Right lobe of liver (tissue), 4 donors: ENCODE data around the gene PTPA.

Source experiments
- POLR2A ChIP-seq: fragments of 450-650 bp; IDR thresholded peaks from one replicate; pipeline ENCODE4 v1.6.1; 2017; ENCODE audit warnings: antibody characterized with exemption, mild to moderate bottlenecking
- TF ChIP-seq, protein P1 (sequence below), 4 donors: fragments of 200-600 bp in 3 of 4; fragments of 450-650 bp in 1 of 4; IDR thresholded peaks; one replicate each; pipeline versions ENCODE4 v1.5.1 to v1.8.0; 2016 to 2022; ENCODE audit warnings: antibody characterized with exemption in 4 of 4, mild to moderate bottlenecking in 2 of 4
- donor health status: DM: no; HTN: no; CAD: no.
- donor health status: DM: no; HTN: no; CAD: no.
- donor health status: DM: no; HTN: yes; CAD: no.

DNA sequence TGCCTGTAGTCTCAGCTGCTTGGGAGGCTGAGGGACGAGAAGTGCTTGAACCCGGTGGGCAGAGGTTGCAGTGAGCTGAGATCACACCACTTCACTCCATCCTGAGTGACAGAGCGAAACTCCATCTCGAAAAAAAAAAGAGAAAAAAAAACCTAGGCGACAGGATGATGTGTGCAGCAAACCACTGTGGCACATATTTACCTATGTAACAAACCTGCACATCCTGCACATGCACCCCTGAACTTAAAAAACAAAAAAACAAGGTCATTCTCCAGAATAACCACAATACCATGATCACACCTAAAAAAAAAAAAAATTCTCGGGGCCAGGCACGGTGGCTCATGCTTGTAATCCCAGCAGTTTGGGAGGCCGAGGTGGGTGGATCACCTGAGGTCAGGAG is 37.8 kb upstream of the PTPA start:
- TF ChIP-seq, protein P1, sequence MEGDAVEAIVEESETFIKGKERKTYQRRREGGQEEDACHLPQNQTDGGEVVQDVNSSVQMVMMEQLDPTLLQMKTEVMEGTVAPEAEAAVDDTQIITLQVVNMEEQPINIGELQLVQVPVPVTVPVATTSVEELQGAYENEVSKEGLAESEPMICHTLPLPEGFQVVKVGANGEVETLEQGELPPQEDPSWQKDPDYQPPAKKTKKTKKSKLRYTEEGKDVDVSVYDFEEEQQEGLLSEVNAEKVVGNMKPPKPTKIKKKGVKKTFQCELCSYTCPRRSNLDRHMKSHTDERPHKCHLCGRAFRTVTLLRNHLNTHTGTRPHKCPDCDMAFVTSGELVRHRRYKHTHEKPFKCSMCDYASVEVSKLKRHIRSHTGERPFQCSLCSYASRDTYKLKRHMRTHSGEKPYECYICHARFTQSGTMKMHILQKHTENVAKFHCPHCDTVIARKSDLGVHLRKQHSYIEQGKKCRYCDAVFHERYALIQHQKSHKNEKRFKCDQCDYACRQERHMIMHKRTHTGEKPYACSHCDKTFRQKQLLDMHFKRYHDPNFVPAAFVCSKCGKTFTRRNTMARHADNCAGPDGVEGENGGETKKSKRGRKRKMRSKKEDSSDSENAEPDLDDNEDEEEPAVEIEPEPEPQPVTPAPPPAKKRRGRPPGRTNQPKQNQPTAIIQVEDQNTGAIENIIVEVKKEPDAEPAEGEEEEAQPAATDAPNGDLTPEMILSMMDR (IDR thresholded peaks at IDR 0.05) = no peak
- TF ChIP-seq POLR2A = no peak
